A673 (cell line): ENCODE measurements around the gene SYS1. TPM values are rescaled to one million over a fixed set of nuclear protein-coding genes. Genes with fewer than 3 reads are reported as not detected.

Experiments used
- BruUV-seq: library from RNA; stranded (reverse); fragments of 400-500 nt; replicated peaks from 2 replicates; lab custom pipeline; 2021; lab: Mats Ljungman, UMichigan
- CTCF ChIA-PET: fragments of 300-600 bp; sonication (Branson Sonifier 250); formaldehyde crosslinking; loops from one replicate; lab custom pipeline; 2022; ENCODE audit warnings: antibody characterized with exemption; lab: Charles Lee
- POLR2A ChIA-PET: fragments of 300-600 bp; sonication (Branson Sonifier 250); formaldehyde crosslinking; loops from one replicate; lab custom pipeline; 2022; ENCODE audit warnings: antibody characterized with exemption; ENCODE audit not compliant: low non-redundant PET; lab: Charles Lee
- DNase-seq: peaks from one replicate; pipeline ENCODE4 v3.0.0-alpha.2; 2015; ENCODE audit warnings: low spot score
- H3K27ac ChIP-seq: fragments of 200-600 bp; sonication (generic); 2 replicates; pipeline ENCODE4 v1.5.1; 2016; ENCODE audit warnings: mixed run types, low read depth, mild to moderate bottlenecking, mixed read lengths, antibody characterized with exemption, low read length; ENCODE audit not compliant: poor library complexity, severe bottlenecking
- H3K27me3 ChIP-seq: fragments of 200-600 bp; sonication (generic); replicated peaks from 2 replicates; pipeline ENCODE4 v1.6.1; 2017; ENCODE audit warnings: mixed run types, low read depth, mild to moderate bottlenecking, mixed read lengths, antibody characterized with exemption, low read length; ENCODE audit not compliant: insufficient read depth, poor library complexity
- H3K36me3 ChIP-seq: fragments of 200-600 bp; sonication (generic); 2 replicates; pipeline ENCODE4 v1.6.1; 2016; ENCODE audit warnings: mixed run types, mild to moderate bottlenecking, mixed read lengths, antibody characterized with exemption, low read length; ENCODE audit not compliant: insufficient read depth, poor library complexity, severe bottlenecking
- H3K4me1 ChIP-seq: fragments of 200-600 bp; sonication (generic); 2 replicates; pipeline ENCODE4 v1.6.1; 2017; ENCODE audit warnings: mixed run types, mild to moderate bottlenecking, mixed read lengths, antibody characterized with exemption, low read length; ENCODE audit not compliant: insufficient read depth, poor library complexity, severe bottlenecking
- H3K4me3 ChIP-seq: fragments of 200-600 bp; sonication (generic); 2 replicates; pipeline ENCODE4 v1.5.1; 2016; ENCODE audit warnings: low read depth, mixed run types, mild to moderate bottlenecking, mixed read lengths, low read length; ENCODE audit not compliant: poor library complexity, severe bottlenecking
- H3K9me3 ChIP-seq: fragments of 200-600 bp; sonication (generic); 2 replicates; pipeline ENCODE4 v1.6.1; 2016; ENCODE audit warnings: mixed run types, low read depth, mild to moderate bottlenecking, mixed read lengths, antibody characterized with exemption, low read length; ENCODE audit not compliant: poor library complexity, severe bottlenecking
- CTCF ChIP-seq: fragments of 300-800, 200-600 bp; sonication (generic); conservative IDR thresholded peaks from 2 replicates; pipeline ENCODE4 v1.5.1; 2017; ENCODE audit warnings: low read depth, mild to moderate bottlenecking, antibody characterized with exemption, low read length, moderate library complexity, mixed read lengths
- EZH2 ChIP-seq: fragments of 200-600 bp; sonication (generic); IDR thresholded peaks from 2 replicates; pipeline ENCODE4 v1.6.1; 2017; ENCODE audit warnings: borderline replicate concordance, low read depth, mild to moderate bottlenecking, mixed read lengths, antibody characterized with exemption, low read length; ENCODE audit not compliant: poor library complexity, severe bottlenecking
- intact Hi-C: fragments of 100-400 bp; cut with micrococcal nuclease; formaldehyde crosslinking; loops from one replicate; pipeline ENCODE4 v1.10.0; 2022; ENCODE audit not compliant: unreplicated experiment
- total RNA-seq: library from RNA; stranded (reverse); gene quantifications from 2 replicates; pipeline ENCODE4 v1.2.3, GENCODE V29; 2021

SYS1 gene
- total RNA-seq, 1 experiment from 2014 or later, result 22.8 TPM

GRCh38 chr20:45415822-45416637 lies 53.1 kb downstream of the SYS1 start, which contains the start of gene PIGT:
Gene PIGT (plus strand): TSS chr20:45416141. CDS start chr20:45416157, 16 bp downstream.
- peaks cover 12% of the 10 kb centered on the region for H3K4me1 ChIP-seq
- ChIA-PET CTCF (interaction anchor here (0.6 to 1.5 kb wide), 3 partner anchors 24 to 54 kb away, joined by 4 to 9 read pairs (median 4); no protein-coding TSS in a partner anchor), POLR2A (no interaction called here)
- peaks cover 12% of the 10 kb centered on the region for H3K36me3 ChIP-seq
- H3K27ac ChIP-seq, result peak within 1 kb of the TSS; percentile 61
- no peaks in the 10 kb centered on the region for H3K9me3 ChIP-seq
- DNase-seq, result peak; percentile 92
- H3K4me3 ChIP-seq, result peak within 1 kb of the TSS; percentile 76
- H3K27me3 ChIP-seq, result no peaks in the 10 kb centered on the region
- BruUV-seq, result no TSS peak
- TF ChIP-seq EZH2 (no peak), CTCF (no peak)
- intact Hi-C loops, result no loop called here

GRCh38 chr20:45416917-45417316 lies 54.0 kb downstream of the SYS1 start:
- H3K27me3 ChIP-seq, result no peaks in the 10 kb centered on the region
- peak overlapping the region; percentile 76 for H3K4me3 ChIP-seq
- no peaks in the 10 kb centered on the region for H3K9me3 ChIP-seq
- no peak overlapping the region for H3K27ac ChIP-seq
- no peak for DNase-seq
- ChIA-PET POLR2A (no interaction called here), CTCF (no interaction called here)
- H3K36me3 ChIP-seq, result peaks cover 21% of the 10 kb centered on the region
- TF ChIP-seq CTCF (no peak), EZH2 (no peak)
- H3K4me1 ChIP-seq, result peaks cover 12% of the 10 kb centered on the region
- intact Hi-C loops, result no loop called here
- BruUV-seq, result TSS peak; percentile 59

Other genes with a start within 250 kb of the SYS1 start
- gene WFDC5, start 248.0 kb upstream of the SYS1 start, total RNA-seq, result not detected in 2 replicates
- gene WFDC12, start 238.7 kb upstream of the SYS1 start, total RNA-seq, result not detected in 2 replicates
- gene PI3, start 188.3 kb upstream of the SYS1 start, total RNA-seq, result not detected in 2 replicates
- 2.1 and 5.5 TPM in 2 replicates for gene SEMG1, start 156.1 kb upstream of the SYS1 start, total RNA-seq
- gene SEMG2, start 141.8 kb upstream of the SYS1 start, total RNA-seq, result not detected in 2 replicates
- gene SLPI, start 108.6 kb upstream of the SYS1 start, total RNA-seq, result not detected in 2 replicates
- not detected in 2 replicates for gene RBPJL, start 56.3 kb upstream of the SYS1 start, total RNA-seq
- gene MATN4, start 54.9 kb upstream of the SYS1 start, total RNA-seq, result 0.28 and 0.31 TPM in 2 replicates
- gene SDC4, start 14.7 kb upstream of the SYS1 start, total RNA-seq, result 14.8 and 16.3 TPM in 2 replicates
- gene TP53TG5, start 15.2 kb downstream of the SYS1 start, total RNA-seq, result 0.69 TPM in 1 of 2 replicates, not detected in the other
- gene DBNDD2, start 45.1 kb downstream of the SYS1 start, total RNA-seq, result 36.4 and 38.6 TPM in 2 replicates
- 97.2 and 97.3 TPM in 2 replicates for gene PIGT, start 53.0 kb downstream of the SYS1 start, total RNA-seq
- not detected in 2 replicates for gene WFDC2, start 106.6 kb downstream of the SYS1 start, total RNA-seq
- gene SPINT3, start 152.5 kb downstream of the SYS1 start, total RNA-seq, result not detected in 2 replicates
- gene WFDC6, start 176.3 kb downstream of the SYS1 start, total RNA-seq, result not detected in 2 replicates
- not detected in 2 replicates for gene EPPIN, start 184.2 kb downstream of the SYS1 start, total RNA-seq
- not detected in 2 replicates for gene WFDC8, start 216.1 kb downstream of the SYS1 start, total RNA-seq